Measurements from ENCODE around the gene EFNA3.

DNA sequence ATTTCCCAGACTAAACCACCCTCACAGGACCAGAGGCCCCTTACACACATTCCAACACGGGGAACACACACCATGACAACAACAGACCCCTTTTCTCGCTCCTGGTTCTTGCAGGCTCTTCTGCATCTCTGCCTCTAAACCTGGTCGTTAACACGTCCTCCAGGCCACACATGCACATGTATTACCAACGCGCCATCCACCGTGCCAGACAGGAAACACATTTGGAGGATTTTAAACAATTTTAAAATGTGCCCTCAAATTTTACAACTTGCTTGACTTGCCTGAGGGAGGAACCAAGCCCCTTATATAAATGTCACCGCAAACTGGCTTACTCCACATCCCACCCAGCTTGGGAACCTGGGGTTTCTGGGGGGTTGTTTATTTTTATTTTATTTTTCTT lies 32.2 kb downstream of the EFNA3 start:
- TF ChIP-seq, protein P1, sequence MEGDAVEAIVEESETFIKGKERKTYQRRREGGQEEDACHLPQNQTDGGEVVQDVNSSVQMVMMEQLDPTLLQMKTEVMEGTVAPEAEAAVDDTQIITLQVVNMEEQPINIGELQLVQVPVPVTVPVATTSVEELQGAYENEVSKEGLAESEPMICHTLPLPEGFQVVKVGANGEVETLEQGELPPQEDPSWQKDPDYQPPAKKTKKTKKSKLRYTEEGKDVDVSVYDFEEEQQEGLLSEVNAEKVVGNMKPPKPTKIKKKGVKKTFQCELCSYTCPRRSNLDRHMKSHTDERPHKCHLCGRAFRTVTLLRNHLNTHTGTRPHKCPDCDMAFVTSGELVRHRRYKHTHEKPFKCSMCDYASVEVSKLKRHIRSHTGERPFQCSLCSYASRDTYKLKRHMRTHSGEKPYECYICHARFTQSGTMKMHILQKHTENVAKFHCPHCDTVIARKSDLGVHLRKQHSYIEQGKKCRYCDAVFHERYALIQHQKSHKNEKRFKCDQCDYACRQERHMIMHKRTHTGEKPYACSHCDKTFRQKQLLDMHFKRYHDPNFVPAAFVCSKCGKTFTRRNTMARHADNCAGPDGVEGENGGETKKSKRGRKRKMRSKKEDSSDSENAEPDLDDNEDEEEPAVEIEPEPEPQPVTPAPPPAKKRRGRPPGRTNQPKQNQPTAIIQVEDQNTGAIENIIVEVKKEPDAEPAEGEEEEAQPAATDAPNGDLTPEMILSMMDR (IDR thresholded peaks at IDR 0.05; ENCODE audit: insufficient read depth, low read length, poor library complexity, severe bottlenecking): no peak
- no peak for TF ChIP-seq EZH2phosphoT487 (conservative IDR thresholded peaks at IDR 0.05; ENCODE audit: low read length)

All from SU-DHL-6 (cell line).